Upper lobe of right lung (tissue), 1 donor: ENCODE measurements around the gene FAM131B. TPM values are rescaled to one million over a fixed set of nuclear protein-coding genes. Genes with fewer than 3 reads are reported as not detected.

Source experiments
- ATAC-seq: fragments of 200-7000 bp; cut with Tn5 transposase; one replicate; pipeline ENCODE4 v1.9.1; 2020; ENCODE audit warnings: mild to moderate bottlenecking, moderate library complexity
- DNase-seq: peaks from one replicate; pipeline ENCODE4 v3.0.0-alpha.2; 2020
- H3K27ac ChIP-seq: fragments of 200-600 bp; one replicate; pipeline ENCODE4 v1.8.0; 2022
- H3K27me3 ChIP-seq: fragments of 200-600 bp; one replicate; pipeline ENCODE4 v1.8.0; 2022; ENCODE audit warnings: mild to moderate bottlenecking
- H3K36me3 ChIP-seq: fragments of 200-600 bp; one replicate; pipeline ENCODE4 v1.8.0; 2022
- H3K4me1 ChIP-seq: fragments of 200-600 bp; one replicate; pipeline ENCODE4 v1.8.0; 2022
- H3K4me3 ChIP-seq: fragments of 200-600 bp; one replicate; pipeline ENCODE4 v1.8.0; 2022; ENCODE audit warnings: mild to moderate bottlenecking
- H3K9me3 ChIP-seq: fragments of 200-600 bp; one replicate; pipeline ENCODE4 v1.8.0; 2022
- intact Hi-C: fragments of 100-400 bp; cut with DNase I; formaldehyde crosslinking; loops from one replicate; pipeline ENCODE4 v1.11.0; 2022
- total RNA-seq: library from RNA; stranded (reverse); fragmentation: NEBNext Ultra II Directional; extraction: Animal tissue kit (Norgen Biotek cat#: 25700); gene quantifications from one replicate; pipeline ENCODE4 v1.2.1, GENCODE V29; 2021
- TF ChIP-seq, protein P1 (sequence below): fragments of 200-600 bp; IDR thresholded peaks from one replicate; pipeline ENCODE4 v1.8.0; 2022; ENCODE audit warnings: antibody characterized with exemption
- donor health status: DM: no; HTN: yes; CAD: no; lungs with severe emphysema.

FAM131B gene
- total RNA-seq, 1 donor from 2014 or later: 0.90 TPM

DNA sequence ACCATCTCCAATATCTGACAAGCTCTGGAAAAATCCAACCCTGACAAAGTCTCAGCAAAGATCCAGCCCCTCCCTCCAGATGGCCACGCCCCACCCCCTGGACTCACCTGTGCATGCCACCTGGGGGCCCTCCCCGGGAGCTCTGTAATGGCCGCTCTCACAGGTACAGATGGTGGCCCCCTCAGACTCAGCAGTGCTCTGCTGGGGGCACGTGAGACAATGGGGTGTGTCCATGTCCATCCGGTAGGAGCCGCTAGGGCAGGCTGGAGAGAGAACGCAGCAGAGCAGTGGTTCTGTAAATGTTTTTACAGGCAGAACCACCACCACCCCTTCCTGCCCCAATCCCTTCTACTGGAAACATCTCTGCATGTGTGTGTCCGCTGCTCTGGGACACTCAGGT lies 36.6 kb upstream of the FAM131B start:
- intact Hi-C loops: no loop called here
- ATAC-seq (no peak), DNase-seq (no peak)
- Histone ChIP-seq H3K36me3 (no peaks in the 10 kb centered on the region), H3K9me3 (no peaks in the 10 kb centered on the region), H3K27ac (no peak overlapping the region), H3K27me3 (no peaks in the 10 kb centered on the region), H3K4me1 (peaks cover 23% of the 10 kb centered on the region), H3K4me3 (no peak overlapping the region)
- TF ChIP-seq, protein P1, sequence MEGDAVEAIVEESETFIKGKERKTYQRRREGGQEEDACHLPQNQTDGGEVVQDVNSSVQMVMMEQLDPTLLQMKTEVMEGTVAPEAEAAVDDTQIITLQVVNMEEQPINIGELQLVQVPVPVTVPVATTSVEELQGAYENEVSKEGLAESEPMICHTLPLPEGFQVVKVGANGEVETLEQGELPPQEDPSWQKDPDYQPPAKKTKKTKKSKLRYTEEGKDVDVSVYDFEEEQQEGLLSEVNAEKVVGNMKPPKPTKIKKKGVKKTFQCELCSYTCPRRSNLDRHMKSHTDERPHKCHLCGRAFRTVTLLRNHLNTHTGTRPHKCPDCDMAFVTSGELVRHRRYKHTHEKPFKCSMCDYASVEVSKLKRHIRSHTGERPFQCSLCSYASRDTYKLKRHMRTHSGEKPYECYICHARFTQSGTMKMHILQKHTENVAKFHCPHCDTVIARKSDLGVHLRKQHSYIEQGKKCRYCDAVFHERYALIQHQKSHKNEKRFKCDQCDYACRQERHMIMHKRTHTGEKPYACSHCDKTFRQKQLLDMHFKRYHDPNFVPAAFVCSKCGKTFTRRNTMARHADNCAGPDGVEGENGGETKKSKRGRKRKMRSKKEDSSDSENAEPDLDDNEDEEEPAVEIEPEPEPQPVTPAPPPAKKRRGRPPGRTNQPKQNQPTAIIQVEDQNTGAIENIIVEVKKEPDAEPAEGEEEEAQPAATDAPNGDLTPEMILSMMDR: no peak

DNA sequence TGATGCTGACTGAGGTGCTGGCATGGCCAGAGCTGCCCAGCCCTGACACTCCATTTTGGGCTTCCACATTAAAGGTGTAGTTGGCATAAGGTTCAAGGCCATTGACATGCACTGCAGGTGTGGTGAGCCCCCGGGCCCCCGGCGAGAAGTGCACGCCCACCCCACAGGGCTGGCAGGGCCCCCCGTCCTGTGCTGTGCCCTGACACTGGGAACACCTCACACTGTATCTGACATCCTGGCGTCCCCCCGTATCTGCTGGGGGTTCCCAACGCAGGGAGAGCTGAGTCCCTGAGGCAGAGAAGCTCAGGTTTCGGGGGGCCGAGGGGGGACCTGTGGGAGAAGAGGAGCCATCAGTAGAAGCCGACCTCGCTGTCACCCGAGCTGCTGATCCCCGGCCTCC lies 36.1 kb upstream of the FAM131B start:
- TF ChIP-seq, protein P1: no peak
- no peak for DNase-seq
- Histone ChIP-seq H3K27me3 (no peaks in the 10 kb centered on the region), H3K4me3 (no peak overlapping the region), H3K9me3 (no peaks in the 10 kb centered on the region), H3K36me3 (no peaks in the 10 kb centered on the region), H3K4me1 (peaks cover 23% of the 10 kb centered on the region), H3K27ac (no peak overlapping the region)
- intact Hi-C loops: no loop called here
- ATAC-seq: no peak

DNA sequence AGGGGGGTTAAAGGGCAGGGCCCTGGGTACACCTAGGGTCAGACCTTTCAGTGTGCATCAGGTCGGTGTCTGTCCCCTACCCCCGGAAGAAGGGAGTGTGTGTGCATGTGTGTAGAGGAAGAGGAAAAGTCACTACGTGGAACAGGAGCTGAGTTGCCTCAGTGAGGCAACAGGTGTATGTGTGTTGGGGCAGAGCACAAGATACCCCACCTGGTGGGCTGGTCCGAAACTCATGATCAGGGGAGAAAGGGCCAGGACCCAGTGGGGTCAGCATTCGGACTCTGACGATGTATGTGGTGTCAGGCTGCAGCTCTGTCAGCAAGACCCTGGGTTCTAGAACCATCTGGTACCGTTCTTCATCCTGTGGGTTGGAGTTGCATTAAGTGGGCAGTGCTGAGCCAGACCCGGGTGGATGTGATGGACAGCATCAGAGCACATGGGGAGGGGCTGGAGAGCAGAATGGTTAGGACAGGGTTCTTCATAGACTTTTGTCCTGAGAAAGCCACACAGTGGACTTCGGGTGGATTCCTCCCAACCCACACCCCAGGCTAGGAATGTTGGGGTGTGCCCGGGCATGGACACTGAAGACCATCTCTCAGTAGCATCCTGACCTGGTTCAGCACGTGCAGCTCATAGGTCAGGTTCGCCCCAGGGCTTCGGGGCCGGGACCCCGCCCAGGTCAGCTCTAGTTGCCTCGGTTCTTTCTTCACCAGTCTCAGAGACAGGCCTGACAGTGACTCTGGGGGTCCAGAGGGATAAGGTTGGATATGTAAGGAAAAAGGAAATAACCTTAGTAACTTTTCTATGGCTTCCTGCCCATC lies 35.4 kb upstream of the FAM131B start:
- H3K27ac ChIP-seq: no peak overlapping the region
- ATAC-seq (no peak), DNase-seq (no peak)
- TF ChIP-seq, protein P1: no peak
- peaks cover 27% of the 10 kb centered on the region for H3K4me1 ChIP-seq
- no peaks in the 10 kb centered on the region for H3K9me3 ChIP-seq
- no peaks in the 10 kb centered on the region for H3K36me3 ChIP-seq
- H3K4me3 ChIP-seq: no peak overlapping the region
- intact Hi-C loops: no loop called here
- H3K27me3 ChIP-seq: no peaks in the 10 kb centered on the region

DNA sequence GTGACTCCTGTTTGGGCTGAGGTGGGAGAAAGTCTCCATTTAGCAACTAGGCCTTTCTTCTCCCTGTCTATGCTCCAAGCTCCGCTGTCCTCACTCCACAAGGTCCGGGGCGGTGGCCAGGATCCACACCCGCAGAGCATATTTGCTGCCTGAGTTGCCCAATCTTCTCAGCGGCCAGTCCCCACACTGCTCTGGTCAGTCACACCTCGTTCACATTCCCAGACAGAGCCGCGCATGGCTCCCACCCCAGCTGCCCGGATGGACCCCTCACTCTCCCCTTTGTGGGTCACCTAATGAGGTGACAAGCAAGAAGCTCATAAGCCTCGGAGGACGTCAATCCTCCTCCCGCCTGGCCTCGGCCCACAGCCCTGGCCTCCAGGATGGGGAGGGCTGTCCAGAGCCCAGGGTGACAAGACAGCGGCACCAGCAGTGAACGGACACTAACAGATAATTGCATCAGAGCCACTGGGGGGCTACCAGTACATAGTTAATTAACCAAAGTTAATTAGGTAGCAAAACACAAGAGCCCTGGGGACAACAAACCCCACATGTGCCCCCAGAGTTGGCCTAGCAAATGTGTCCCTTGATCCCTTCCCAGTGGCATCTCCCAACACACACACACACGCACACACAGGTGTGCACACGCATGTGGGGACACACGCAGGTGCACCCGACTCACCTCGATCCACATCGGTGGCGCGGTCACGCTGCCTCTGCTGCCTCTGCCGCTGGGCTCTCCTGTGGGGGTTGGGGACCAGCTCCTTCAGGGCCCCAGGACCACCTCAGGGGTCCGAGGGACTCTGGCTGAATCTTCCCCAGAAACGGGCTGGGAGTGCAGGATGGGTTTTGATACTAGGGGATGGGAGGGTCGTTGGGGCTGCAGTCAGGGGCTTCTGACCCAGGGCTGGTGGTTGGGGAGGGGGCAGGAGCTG lies 34.4 kb upstream of the FAM131B start:
- no peaks in the 10 kb centered on the region for H3K27me3 ChIP-seq
- intact Hi-C loops: no loop called here
- H3K9me3 ChIP-seq: no peaks in the 10 kb centered on the region
- peaks cover 2% of the 10 kb centered on the region for H3K36me3 ChIP-seq
- peak; percentile 70 for DNase-seq
- peak; percentile 42 for ATAC-seq
- no peak overlapping the region for H3K4me3 ChIP-seq
- TF ChIP-seq, protein P1: no peak
- H3K27ac ChIP-seq: peak overlapping the region; percentile 65
- H3K4me1 ChIP-seq: peaks cover 32% of the 10 kb centered on the region

DNA sequence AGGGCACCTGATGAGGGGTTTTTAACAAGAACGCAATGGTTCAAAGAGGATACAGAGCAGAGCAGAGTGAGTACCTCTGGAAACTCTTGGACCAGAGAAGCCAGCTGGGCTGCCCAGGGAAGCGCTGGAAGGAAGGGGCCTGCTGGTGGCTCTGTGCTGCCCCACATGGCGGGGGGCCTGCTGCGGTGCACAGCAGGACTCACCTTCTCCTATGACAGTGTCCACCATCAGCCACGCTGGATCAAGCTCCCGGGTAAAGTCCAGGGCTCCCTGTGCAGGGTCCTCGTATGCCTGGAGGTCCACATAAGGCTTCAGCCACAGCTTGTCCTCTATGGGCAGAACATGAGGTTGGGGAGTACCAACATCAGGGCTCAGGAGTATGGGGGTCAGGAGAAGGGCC lies 33.7 kb upstream of the FAM131B start:
- H3K9me3 ChIP-seq: no peaks in the 10 kb centered on the region
- peak overlapping the region; percentile 65 for H3K27ac ChIP-seq
- intact Hi-C loops: no loop called here
- H3K27me3 ChIP-seq: no peaks in the 10 kb centered on the region
- peaks cover 9% of the 10 kb centered on the region for H3K36me3 ChIP-seq
- DNase-seq: peak; percentile 60
- TF ChIP-seq, protein P1: no peak
- H3K4me3 ChIP-seq: no peak overlapping the region
- ATAC-seq: no peak
- H3K4me1 ChIP-seq: peaks cover 38% of the 10 kb centered on the region
